H9 (cell line): ENCODE results near the gene ULK4. TPM values are rescaled to one million over a fixed set of nuclear protein-coding genes. Genes with fewer than 3 reads are reported as not detected.
A peak's percentile ranks its signal among the peaks of the same experiment; 100 is the strongest.

Experiments used
- DNase-seq: peaks from one replicate; pipeline ENCODE4 v3.0.0-alpha.2; 2017
- H2AFZ ChIP-seq: one replicate; pipeline ENCODE4 v1.6.1; 2013; ENCODE audit warnings: mild to moderate bottlenecking, low read length, control low read depth, moderate library complexity
- H2AK5ac ChIP-seq: 2 replicates; pipeline ENCODE4 v1.6.1; 2013; ENCODE audit warnings: low read length, control low read depth, mixed read lengths; ENCODE audit not compliant: insufficient read length
- H2BK120ac ChIP-seq: one replicate; pipeline ENCODE4 v1.6.1; 2013; ENCODE audit warnings: low read depth, mild to moderate bottlenecking, low read length, control low read depth, inconsistent platforms; ENCODE audit not compliant: poor library complexity, severe bottlenecking
- H2BK12ac ChIP-seq: 2 replicates; pipeline ENCODE4 v1.6.1; 2013; ENCODE audit warnings: low read length, control low read depth, mixed read lengths, low read depth; ENCODE audit not compliant: insufficient read length
- H2BK15ac ChIP-seq: 2 replicates; pipeline ENCODE4 v1.6.1; 2013; ENCODE audit warnings: low read depth, low read length, control low read depth
- H2BK20ac ChIP-seq: one replicate; pipeline ENCODE4 v1.6.1; 2013; ENCODE audit warnings: low read depth, mild to moderate bottlenecking, low read length, control low read depth, inconsistent platforms; ENCODE audit not compliant: poor library complexity, severe bottlenecking
- H2BK5ac ChIP-seq: 2 replicates; pipeline ENCODE4 v1.6.1; 2013; ENCODE audit warnings: low read length, control low read depth, mixed read lengths; ENCODE audit not compliant: insufficient read length
- H3K14ac ChIP-seq: 2 replicates; pipeline ENCODE4 v1.6.1; 2013; ENCODE audit warnings: low read length, control low read depth; ENCODE audit not compliant: insufficient read depth
- H3K18ac ChIP-seq: 2 replicates; pipeline ENCODE4 v1.6.1; 2013; ENCODE audit warnings: low read depth, mild to moderate bottlenecking, mixed read lengths, low read length, control low read depth; ENCODE audit not compliant: insufficient read length
- H3K23ac ChIP-seq: 2 replicates; pipeline ENCODE4 v1.6.1; 2013; ENCODE audit warnings: low read length, control low read depth, mixed read lengths, low read depth; ENCODE audit not compliant: insufficient read length
- H3K23me2 ChIP-seq: 2 replicates; pipeline ENCODE4 v1.6.1; 2013; ENCODE audit warnings: low read depth, mild to moderate bottlenecking, mixed read lengths, low read length, control low read depth; ENCODE audit not compliant: insufficient read length, poor library complexity, severe bottlenecking
- H3K27ac ChIP-seq: 2 replicates; pipeline ENCODE4 v1.5.1; 2013; ENCODE audit warnings: low read length, control low read depth, mixed read lengths, low read depth; ENCODE audit not compliant: insufficient read length
- H3K27me3 ChIP-seq: 2 replicates; pipeline ENCODE4 v1.6.1; 2013; ENCODE audit warnings: low read length, control low read depth, inconsistent platforms; ENCODE audit not compliant: insufficient read depth
- H3K4ac ChIP-seq: 2 replicates; pipeline ENCODE4 v1.6.1; 2013; ENCODE audit warnings: low read depth, mild to moderate bottlenecking, control low read depth, inconsistent platforms, low read length, moderate library complexity
- H3K4me1 ChIP-seq: 2 replicates; pipeline ENCODE4 v1.6.1; 2013; ENCODE audit warnings: low read length, control low read depth, inconsistent platforms; ENCODE audit not compliant: insufficient read depth
- H3K4me2 ChIP-seq: 2 replicates; pipeline ENCODE4 v1.6.1; 2013; ENCODE audit warnings: low read length, control low read depth, mixed read lengths; ENCODE audit not compliant: insufficient read length, insufficient read depth
- H3K56ac ChIP-seq: 2 replicates; pipeline ENCODE4 v1.6.1; 2013; ENCODE audit warnings: low read depth, mild to moderate bottlenecking, mixed read lengths, low read length, control low read depth; ENCODE audit not compliant: insufficient read length
- H3K79me1 ChIP-seq: 2 replicates; pipeline ENCODE4 v1.6.1; 2013; ENCODE audit warnings: low read depth, mild to moderate bottlenecking, moderate library complexity, low read length, control low read depth, inconsistent platforms; ENCODE audit not compliant: insufficient read depth, poor library complexity, severe bottlenecking
- H3K79me2 ChIP-seq: 2 replicates; pipeline ENCODE4 v1.6.1; 2013; ENCODE audit warnings: low read length, control low read depth, inconsistent platforms; ENCODE audit not compliant: insufficient read depth
- H3K9ac ChIP-seq: 2 replicates; pipeline ENCODE4 v1.6.1; 2013; ENCODE audit warnings: low read length, control low read depth, mixed read lengths; ENCODE audit not compliant: insufficient read length; ENCODE audit errors: extremely low read depth
- H3K9me3 ChIP-seq: one replicate; pipeline ENCODE4 v1.6.1; 2013; ENCODE audit warnings: low read depth, low read length, inconsistent platforms; ENCODE audit not compliant: control insufficient read depth
- H3T11ph ChIP-seq: one replicate; pipeline ENCODE4 v1.6.1; 2013; ENCODE audit warnings: mild to moderate bottlenecking, low read length, control low read depth, inconsistent platforms
- H4K20me1 ChIP-seq: one replicate; pipeline ENCODE4 v1.6.1; 2013; ENCODE audit not compliant: control insufficient read depth, insufficient read length, insufficient read depth
- H4K5ac ChIP-seq: 2 replicates; pipeline ENCODE4 v1.6.1; 2013; ENCODE audit warnings: low read depth, mild to moderate bottlenecking, mixed read lengths, low read length, control low read depth; ENCODE audit not compliant: insufficient read length
- H4K8ac ChIP-seq: replicated peaks from 2 replicates; pipeline ENCODE4 v1.6.1; 2013; ENCODE audit warnings: low read length, control low read depth, mixed read lengths, low read depth; ENCODE audit not compliant: insufficient read length
- H4K91ac ChIP-seq: 2 replicates; pipeline ENCODE4 v1.6.1; 2013; ENCODE audit warnings: low read depth, mild to moderate bottlenecking, moderate library complexity, mixed read lengths, low read length, control low read depth; ENCODE audit not compliant: insufficient read length
- H3K27ac Mint-ChIP-seq, 3 experiments: 2 replicates in 2 of 3; 3 replicates in 1 of 3; pipeline ENCODE4 v1.8.0; 2020 to 2021; ENCODE audit warnings: mixed read lengths in 3 of 3, mild to moderate bottlenecking in 1 of 3, moderate library complexity in 1 of 3
- H3K27me3 Mint-ChIP-seq: 2 replicates; pipeline ENCODE4 v1.8.0; 2021; ENCODE audit warnings: low read depth, mild to moderate bottlenecking, moderate library complexity, mixed read lengths
- H3K36me3 Mint-ChIP-seq, 3 experiments: 2 replicates in 2 of 3; 3 replicates in 1 of 3; pipeline ENCODE4 v1.8.0; 2020 to 2021; ENCODE audit warnings: low read depth in 3 of 3, mixed read lengths in 3 of 3; ENCODE audit not compliant: insufficient read depth in 1 of 3
- H3K4me1 Mint-ChIP-seq, 2 experiments: 2 replicates each; pipeline ENCODE4 v1.8.0; 2020; ENCODE audit warnings: mixed read lengths in 2 of 2
- H3K4me3 Mint-ChIP-seq, 2 experiments: 2 replicates in 1 of 2; 3 replicates in 1 of 2; pipeline ENCODE4 v1.8.0; 2020 to 2021; ENCODE audit warnings: mild to moderate bottlenecking in 2 of 2, mixed read lengths in 2 of 2, moderate library complexity in 1 of 2
- H3K9me3 Mint-ChIP-seq, 2 experiments: 2 replicates in 1 of 2; 3 replicates in 1 of 2; pipeline ENCODE4 v1.8.0; 2020; ENCODE audit warnings: mild to moderate bottlenecking in 2 of 2, mixed read lengths in 2 of 2, moderate library complexity in 1 of 2
- WGBS: extraction: QIAGEN DNeasy Blood & Tissue Kit; methylation state at CpG from one replicate; pipeline ENCODE4 v1.1.7; 2013; ENCODE audit warnings: missing lambda C conversion rate, low lambda C conversion rate, mixed read lengths; ENCODE audit not compliant: insufficient read length; ENCODE audit errors: extremely low coverage; 5-methylcytosine and 5-hydroxymethylcytosine counted together
- total RNA-seq: library from RNA; stranded (reverse); gene quantifications from 2 replicates; pipeline ENCODE4 v1.2.1, GENCODE V29; 2021
- TF ChIP-seq, protein P1 (sequence below): fragments of 200-600 bp; sonication (generic); conservative IDR thresholded peaks from 3 replicates; pipeline ENCODE4 v1.8.0; 2021; ENCODE audit warnings: antibody characterized with exemption, mild to moderate bottlenecking

Gene ULK4
- total RNA-seq, 1 experiment from 2014 or later = 12.9 TPM

DNA sequence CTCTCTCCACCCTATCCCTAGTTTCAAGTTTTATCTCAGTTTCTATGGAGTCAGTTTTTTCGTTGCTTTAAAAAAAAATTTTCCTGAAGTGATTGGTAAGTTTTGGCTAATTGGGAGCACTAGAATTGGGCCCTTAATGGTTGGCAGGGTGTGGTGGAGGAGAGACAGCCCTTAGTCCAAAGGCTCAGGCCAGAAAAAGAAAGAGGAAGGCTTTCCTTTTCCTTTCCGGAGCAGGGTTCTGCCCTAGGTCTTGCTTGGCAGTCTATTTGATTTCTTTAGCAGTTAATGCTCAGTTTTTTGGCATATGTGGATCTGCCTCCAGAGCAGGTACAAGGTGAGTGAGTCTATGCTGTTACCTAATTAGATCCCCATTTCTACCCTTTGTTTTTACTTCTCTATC, 739.9 kb downstream of the ULK4 start:
- Histone ChIP-seq H3K23ac (no peak overlapping the region), H2BK20ac (no peak overlapping the region), H4K8ac (no peak overlapping the region), H3K9me3 (no peaks in the 10 kb centered on the region), H3K27ac (no peak overlapping the region), H2AK5ac (no peak overlapping the region), H3K56ac (no peak overlapping the region), H3K4ac (no peak overlapping the region), H3K27me3 (no peaks in the 10 kb centered on the region), H3K79me2 (peaks cover 31% of the 10 kb centered on the region; the same call in 1 of the 2 replicates), H4K91ac (no peak overlapping the region), H3T11ph (no peak overlapping the region), H2BK12ac (no peak overlapping the region), H3K4me2 (no peak overlapping the region), H3K79me1 (peaks cover 8% of the 10 kb centered on the region), H2BK120ac (no peak overlapping the region), H3K14ac (no peak overlapping the region), H3K4me1 (peaks cover under 1% of the 10 kb centered on the region; the same call in 1 of the 2 replicates), H3K9ac (no peak overlapping the region), H2BK5ac (no peak overlapping the region), H3K18ac (no peak overlapping the region), H3K23me2 (no peaks in the 10 kb centered on the region), H4K20me1 (no peaks in the 10 kb centered on the region), H4K5ac (no peak overlapping the region), H2AFZ (no peak overlapping the region), H2BK15ac (no peak overlapping the region)
- DNase-seq = no peak
- Mint-ChIP-seq H3K4me1 (peaks cover 28 to 29% of the 10 kb centered on the region in 2 experiments), H3K27ac (peak overlapping the region in 2 of 3 experiments; percentile 44 to 45; a peak in 3 of 7 replicates), H3K9me3 (no peaks in the 10 kb centered on the region), H3K27me3 (no peaks in the 10 kb centered on the region), H3K36me3 (peaks cover 22 to 34% (median 34%) of the 10 kb centered on the region in 3 experiments), H3K4me3 (no peak overlapping the region)
- TF ChIP-seq, protein P1, sequence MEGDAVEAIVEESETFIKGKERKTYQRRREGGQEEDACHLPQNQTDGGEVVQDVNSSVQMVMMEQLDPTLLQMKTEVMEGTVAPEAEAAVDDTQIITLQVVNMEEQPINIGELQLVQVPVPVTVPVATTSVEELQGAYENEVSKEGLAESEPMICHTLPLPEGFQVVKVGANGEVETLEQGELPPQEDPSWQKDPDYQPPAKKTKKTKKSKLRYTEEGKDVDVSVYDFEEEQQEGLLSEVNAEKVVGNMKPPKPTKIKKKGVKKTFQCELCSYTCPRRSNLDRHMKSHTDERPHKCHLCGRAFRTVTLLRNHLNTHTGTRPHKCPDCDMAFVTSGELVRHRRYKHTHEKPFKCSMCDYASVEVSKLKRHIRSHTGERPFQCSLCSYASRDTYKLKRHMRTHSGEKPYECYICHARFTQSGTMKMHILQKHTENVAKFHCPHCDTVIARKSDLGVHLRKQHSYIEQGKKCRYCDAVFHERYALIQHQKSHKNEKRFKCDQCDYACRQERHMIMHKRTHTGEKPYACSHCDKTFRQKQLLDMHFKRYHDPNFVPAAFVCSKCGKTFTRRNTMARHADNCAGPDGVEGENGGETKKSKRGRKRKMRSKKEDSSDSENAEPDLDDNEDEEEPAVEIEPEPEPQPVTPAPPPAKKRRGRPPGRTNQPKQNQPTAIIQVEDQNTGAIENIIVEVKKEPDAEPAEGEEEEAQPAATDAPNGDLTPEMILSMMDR = no peak
- no CpG with 5 or more reads among the region's 2 CpGs for WGBS
